Measurements from ENCODE around the gene GPR143.

GPR143 gene

DNA sequence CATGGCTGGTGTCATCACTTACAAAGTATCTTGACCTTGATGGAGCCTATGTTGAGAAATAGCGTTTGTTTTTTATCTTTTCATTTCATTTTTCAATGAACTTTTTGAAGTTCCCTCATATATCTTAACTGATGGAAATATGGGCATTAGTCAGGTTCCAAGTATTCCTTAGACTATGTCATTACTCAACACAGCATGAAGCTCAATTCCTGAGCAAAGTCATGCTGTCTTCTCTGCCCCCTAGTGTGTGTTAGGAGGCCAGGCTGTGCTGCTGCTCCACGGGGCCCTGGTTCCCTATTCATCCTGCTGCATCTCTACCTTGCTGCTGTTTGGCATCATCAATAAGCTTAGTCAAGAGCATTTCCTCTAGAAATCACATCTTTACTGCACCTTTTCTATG, 40.9 kb downstream of the GPR143 start:
- H3K79me2 ChIP-seq, result no peaks in the 10 kb centered on the region
- no peaks in the 10 kb centered on the region for H3K9me3 ChIP-seq (ENCODE audit: control insufficient read depth, low read length)

DNA sequence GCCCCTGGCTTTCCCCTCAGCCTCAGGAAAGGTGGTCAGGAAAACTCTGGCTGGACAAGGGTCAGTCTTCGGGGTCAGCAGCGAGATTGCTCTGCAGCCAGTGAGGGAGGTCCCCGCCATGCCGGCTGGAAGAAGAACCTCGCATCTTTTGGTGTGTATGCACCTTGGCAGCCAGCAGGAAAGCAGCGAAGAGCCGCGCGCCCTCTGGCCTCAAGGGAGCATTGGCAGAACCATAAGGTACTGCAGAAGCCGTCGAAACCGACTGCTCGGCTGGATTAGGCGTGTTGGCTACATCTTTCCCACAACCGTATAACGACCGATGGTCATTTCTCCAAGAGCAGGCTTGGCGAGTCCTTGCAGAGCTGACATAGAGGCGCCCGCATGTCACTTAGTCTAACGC, 48.3 kb downstream of the GPR143 start:
- no peaks in the 10 kb centered on the region for H3K36me3 ChIP-seq (ENCODE audit: control insufficient read depth, insufficient read depth, low read length)
- H3K4me2 ChIP-seq (ENCODE audit: low read length), result no peak overlapping the region
- no peaks in the 10 kb centered on the region for H3K79me2 ChIP-seq
- no peak overlapping the region for H3K27ac ChIP-seq
- H3K27me3 ChIP-seq (ENCODE audit: control insufficient read depth, insufficient read depth, low read length), result no peaks in the 10 kb centered on the region
- TF ChIP-seq, protein P1, sequence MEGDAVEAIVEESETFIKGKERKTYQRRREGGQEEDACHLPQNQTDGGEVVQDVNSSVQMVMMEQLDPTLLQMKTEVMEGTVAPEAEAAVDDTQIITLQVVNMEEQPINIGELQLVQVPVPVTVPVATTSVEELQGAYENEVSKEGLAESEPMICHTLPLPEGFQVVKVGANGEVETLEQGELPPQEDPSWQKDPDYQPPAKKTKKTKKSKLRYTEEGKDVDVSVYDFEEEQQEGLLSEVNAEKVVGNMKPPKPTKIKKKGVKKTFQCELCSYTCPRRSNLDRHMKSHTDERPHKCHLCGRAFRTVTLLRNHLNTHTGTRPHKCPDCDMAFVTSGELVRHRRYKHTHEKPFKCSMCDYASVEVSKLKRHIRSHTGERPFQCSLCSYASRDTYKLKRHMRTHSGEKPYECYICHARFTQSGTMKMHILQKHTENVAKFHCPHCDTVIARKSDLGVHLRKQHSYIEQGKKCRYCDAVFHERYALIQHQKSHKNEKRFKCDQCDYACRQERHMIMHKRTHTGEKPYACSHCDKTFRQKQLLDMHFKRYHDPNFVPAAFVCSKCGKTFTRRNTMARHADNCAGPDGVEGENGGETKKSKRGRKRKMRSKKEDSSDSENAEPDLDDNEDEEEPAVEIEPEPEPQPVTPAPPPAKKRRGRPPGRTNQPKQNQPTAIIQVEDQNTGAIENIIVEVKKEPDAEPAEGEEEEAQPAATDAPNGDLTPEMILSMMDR (IDR thresholded peaks at IDR 0.05), result no peak
- H3K9me3 ChIP-seq (ENCODE audit: control insufficient read depth, low read length), result no peaks in the 10 kb centered on the region
- H3K9ac ChIP-seq, result no peak overlapping the region
- no peaks in the 10 kb centered on the region for H3K4me1 ChIP-seq
- no peak overlapping the region for H2AFZ ChIP-seq
- H3K4me3 ChIP-seq (ENCODE audit: low read depth, low read length), result no peak overlapping the region

More for the DNA sequence above, 40.9 kb downstream of the GPR143 start:
- Histone ChIP-seq H3K4me3 (ENCODE audit: low read depth, low read length) (no peak overlapping the region), H2AFZ (no peak overlapping the region), H3K4me2 (ENCODE audit: low read length) (no peak overlapping the region), H3K27ac (no peak overlapping the region), H3K4me1 (no peaks in the 10 kb centered on the region), H3K9ac (no peak overlapping the region), H3K27me3 (ENCODE audit: control insufficient read depth, insufficient read depth, low read length) (no peaks in the 10 kb centered on the region), H3K36me3 (ENCODE audit: control insufficient read depth, insufficient read depth, low read length) (no peaks in the 10 kb centered on the region)
- TF ChIP-seq, protein P1 (IDR thresholded peaks at IDR 0.05), result no peak

DNA sequence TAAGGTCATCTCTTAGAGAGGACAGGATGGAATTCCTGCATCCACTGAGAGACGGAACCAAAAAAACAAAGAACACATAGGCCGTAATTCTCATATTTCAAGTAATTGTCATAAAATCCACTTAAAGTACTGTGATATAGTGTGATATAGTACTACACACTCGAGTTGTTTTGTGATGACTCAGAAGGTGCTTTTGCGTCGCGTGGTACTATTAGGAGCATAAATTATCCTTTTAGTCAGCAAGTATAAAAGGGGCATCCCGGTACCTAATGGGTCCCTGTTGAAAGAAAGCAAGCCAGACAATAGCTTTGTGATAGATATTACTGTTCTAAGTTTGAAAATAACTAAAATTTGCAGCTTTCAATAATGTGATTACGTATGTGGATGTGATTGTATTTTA, 55.3 kb downstream of the GPR143 start:
- Histone ChIP-seq H3K9me3 (ENCODE audit: control insufficient read depth, low read length) (no peaks in the 10 kb centered on the region), H3K4me2 (ENCODE audit: low read length) (no peak overlapping the region), H3K27me3 (ENCODE audit: control insufficient read depth, insufficient read depth, low read length) (no peaks in the 10 kb centered on the region), H2AFZ (no peak overlapping the region), H3K79me2 (no peaks in the 10 kb centered on the region), H3K4me1 (no peaks in the 10 kb centered on the region), H3K9ac (no peak overlapping the region), H3K36me3 (ENCODE audit: control insufficient read depth, insufficient read depth, low read length) (no peaks in the 10 kb centered on the region), H3K4me3 (ENCODE audit: low read depth, low read length) (no peak overlapping the region), H3K27ac (no peak overlapping the region)
- TF ChIP-seq, protein P1 (IDR thresholded peaks at IDR 0.05), result no peak

DNA sequence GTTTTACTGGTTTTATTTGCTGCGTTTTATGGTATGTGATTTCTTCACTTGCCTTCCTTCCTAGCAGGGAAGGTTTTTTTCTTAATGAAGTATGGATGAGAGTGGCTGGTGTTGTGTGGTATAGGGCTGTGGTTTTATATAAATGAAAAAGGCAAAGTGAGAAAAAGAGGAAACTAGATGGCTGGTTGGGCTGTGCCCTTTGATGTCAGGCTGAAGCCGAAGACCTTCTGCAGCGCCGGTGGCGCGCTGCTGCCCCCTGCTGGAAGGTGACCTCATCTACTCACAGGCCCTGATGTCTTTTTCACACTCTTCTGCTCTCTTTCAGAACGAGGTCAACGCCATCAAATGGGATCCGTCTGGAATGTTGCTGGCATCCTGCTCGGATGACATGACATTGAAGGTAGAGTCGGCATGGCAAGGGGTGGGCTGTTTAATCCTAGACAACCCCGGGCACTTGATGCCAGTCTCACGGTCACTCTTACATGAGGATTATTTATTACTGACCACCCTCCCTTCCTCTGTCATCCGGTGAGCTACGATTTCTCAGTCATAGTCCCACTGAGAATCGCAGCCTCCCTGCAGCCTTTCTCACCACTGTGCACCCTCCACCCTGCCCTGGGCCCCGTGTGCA, 56.6 kb downstream of the GPR143 start:
- Histone ChIP-seq H3K27me3 (ENCODE audit: control insufficient read depth, insufficient read depth, low read length) (no peaks in the 10 kb centered on the region), H3K79me2 (no peaks in the 10 kb centered on the region), H3K27ac (no peak overlapping the region), H3K4me1 (no peaks in the 10 kb centered on the region), H3K4me3 (ENCODE audit: low read depth, low read length) (no peak overlapping the region), H2AFZ (no peak overlapping the region), H3K36me3 (ENCODE audit: control insufficient read depth, insufficient read depth, low read length) (no peaks in the 10 kb centered on the region), H3K9me3 (ENCODE audit: control insufficient read depth, low read length) (no peaks in the 10 kb centered on the region), H3K4me2 (ENCODE audit: low read length) (no peak overlapping the region), H3K9ac (no peak overlapping the region)
- TF ChIP-seq, protein P1 (IDR thresholded peaks at IDR 0.05), result peak; percentile 86

DNA sequence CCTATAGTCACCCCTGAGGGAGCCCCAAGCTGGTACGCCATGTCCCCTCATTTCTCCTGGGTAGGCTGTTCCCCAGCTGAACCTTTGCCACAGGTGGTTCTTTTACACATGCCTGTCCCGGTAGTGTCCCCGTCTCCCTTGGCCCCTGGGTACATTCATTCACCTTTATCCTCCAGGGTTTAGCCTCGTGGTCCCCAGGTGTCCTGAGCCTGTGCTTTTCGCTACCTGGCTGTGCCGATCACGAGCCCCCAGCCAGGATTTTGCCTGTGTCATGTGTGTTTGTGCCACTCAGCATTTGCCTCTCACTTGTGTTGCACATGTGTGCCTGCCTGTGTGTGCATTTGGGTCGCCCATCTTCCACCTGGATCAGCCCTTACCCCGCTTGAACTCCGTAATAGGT, 57.6 kb downstream of the GPR143 start:
- no peaks in the 10 kb centered on the region for H3K9me3 ChIP-seq (ENCODE audit: control insufficient read depth, low read length)
- no peaks in the 10 kb centered on the region for H3K27me3 ChIP-seq (ENCODE audit: control insufficient read depth, insufficient read depth, low read length)
- H3K4me2 ChIP-seq (ENCODE audit: low read length), result no peak overlapping the region
- TF ChIP-seq, protein P1 (IDR thresholded peaks at IDR 0.05), result no peak
- H3K4me1 ChIP-seq, result no peaks in the 10 kb centered on the region
- no peaks in the 10 kb centered on the region for H3K36me3 ChIP-seq (ENCODE audit: control insufficient read depth, insufficient read depth, low read length)
- no peak overlapping the region for H3K9ac ChIP-seq
- H2AFZ ChIP-seq, result no peak overlapping the region
- H3K27ac ChIP-seq, result no peak overlapping the region
- H3K79me2 ChIP-seq, result no peaks in the 10 kb centered on the region
- H3K4me3 ChIP-seq (ENCODE audit: low read depth, low read length), result no peak overlapping the region
